Vagina (tissue), 2 donors: ENCODE measurements around the gene SMURF2. TPM values are rescaled to one million over a fixed set of nuclear protein-coding genes. Genes with fewer than 3 reads are reported as not detected.

Experiments
- DNase-seq, 2 donors: peaks; one replicate each; pipeline ENCODE4 v3.0.0-alpha.2; 2017; ENCODE audit errors: extremely low spot score in 2 of 2
- H3K27ac ChIP-seq: fragments of 200-600 bp; sonication (generic); one replicate; pipeline ENCODE4 v1.5.1; 2019
- H3K27me3 ChIP-seq: fragments of 200-600 bp; sonication (generic); one replicate; pipeline ENCODE4 v1.5.1; 2019
- H3K36me3 ChIP-seq, 2 donors: fragments of 200-600 bp; sonication (generic); one replicate each; pipeline ENCODE4 v1.5.1; 2017 to 2019
- H3K4me1 ChIP-seq: fragments of 200-600 bp; sonication (generic); one replicate; pipeline ENCODE4 v1.5.1; 2019
- H3K4me3 ChIP-seq, 2 donors: fragments of 200-600 bp; sonication (generic); 1 replicate in 1 of 2; 2 replicates in 1 of 2; pipeline ENCODE4 v1.5.1; 2016 to 2019
- H3K9me3 ChIP-seq: fragments of 200-600 bp; sonication (generic); one replicate; pipeline ENCODE4 v1.5.1; 2019
- CTCF ChIP-seq, 3 experiments: fragments of 450-650 bp in 2 of 3; fragments of 200-600 bp in 1 of 3; sonication (generic) in 1 of 3; IDR thresholded peaks; one replicate each; pipeline ENCODE4 v1.5.1; 2017 to 2019; ENCODE audit warnings: antibody characterized with exemption in 3 of 3, mild to moderate bottlenecking in 2 of 3, moderate library complexity in 2 of 3
- POLR2A ChIP-seq, 2 donors: fragments of 450-650 bp; IDR thresholded peaks; one replicate each; pipeline ENCODE4 v1.6.1; 2017; ENCODE audit warnings: antibody characterized with exemption in 2 of 2, mild to moderate bottlenecking in 2 of 2, moderate library complexity in 2 of 2
- POLR2AphosphoS5 ChIP-seq, 2 donors: sonication (generic); formaldehyde crosslinking; IDR thresholded peaks; one replicate each; pipeline ENCODE4 v1.9.0; 2017; ENCODE audit warnings: antibody characterized with exemption in 2 of 2, mild to moderate bottlenecking in 2 of 2, low read depth in 1 of 2; ENCODE audit not compliant: insufficient read depth in 1 of 2
- intact Hi-C: fragments of 100-400 bp; cut with DNase I; formaldehyde crosslinking; loops from one replicate; pipeline ENCODE4 v1.15.1; 2023
- total RNA-seq: library from RNA; depleted of rRNA; stranded (reverse); fragments of >200 nt; gene quantifications from one replicate; pipeline ENCODE4 v1.2.3, GENCODE V29; 2016

Gene SMURF2
- total RNA-seq, 1 donor from 2014 or later = 19.9 TPM

GRCh38 chr17:64506576-64507412 is 155.3 kb downstream of the SMURF2 start, which contains the start of gene CEP95:
CEP95 (plus strand) TSS chr17:64506977; CDS start chr17:64507098, 121 bp downstream.
- peak in 1 of 2 donors; percentile 70 for TF ChIP-seq POLR2A (IDR thresholded peaks at IDR 0.05)
- peak; percentile 55 to 96 for TF ChIP-seq POLR2AphosphoS5 (IDR thresholded peaks at IDR 0.05; ENCODE audit: insufficient read depth in 1 of 2, low read depth in 1 of 2)
- TF ChIP-seq CTCF (IDR thresholded peaks at IDR 0.05) = peak in 1 of 3 experiments; percentile 8

GRCh38 chr17:64506201-64506575 is 155.9 kb downstream of the SMURF2 start, which contains the start of gene DDX5:
DDX5 (minus strand) TSS chr17:64506289; CDS start chr17:64506119, 170 bp downstream.
- Histone ChIP-seq H3K4me1 (peaks cover 63% of the 10 kb centered on the region), H3K4me3 (peak within 1 kb of the TSS; percentile 76 to 89), H3K36me3 (peaks cover 5 to 48% of the 10 kb centered on the region in 2 donors), H3K9me3 (no peaks in the 10 kb centered on the region), H3K27ac (peak within 1 kb of the TSS; percentile 99), H3K27me3 (no peaks in the 10 kb centered on the region)
- TF ChIP-seq POLR2AphosphoS5 (IDR thresholded peaks at IDR 0.05; ENCODE audit: insufficient read depth in 1 of 2, low read depth in 1 of 2) (peak; percentile 21 to 81), CTCF (IDR thresholded peaks at IDR 0.05) (no peak), POLR2A (IDR thresholded peaks at IDR 0.05) (peak in 1 of 2 donors; percentile 96)
- DNase-seq = peak; percentile 98 to 99
- intact Hi-C loops = no loop called here

More at GRCh38 chr17:64506576-64507412, 155.3 kb downstream of the SMURF2 start, which contains the start of gene CEP95:
- Histone ChIP-seq H3K36me3 (peaks cover 4 to 46% of the 10 kb centered on the region in 2 donors), H3K4me1 (peaks cover 57% of the 10 kb centered on the region), H3K27ac (peak within 1 kb of the TSS; percentile 99), H3K9me3 (no peaks in the 10 kb centered on the region), H3K27me3 (no peaks in the 10 kb centered on the region), H3K4me3 (peak within 1 kb of the TSS; percentile 76 to 89)
- peak in 1 of 2 donors; percentile 98 for DNase-seq
- intact Hi-C loops = no loop called here

- Histone ChIP-seq H3K9me3 (no peaks in the 10 kb centered on the region), H3K27me3 (no peaks in the 10 kb centered on the region), H3K4me1 (peaks cover 69% of the 10 kb centered on the region), H3K36me3 (peaks cover 5 to 49% of the 10 kb centered on the region in 2 donors), H3K4me3 (peak overlapping the region; percentile 76 to 89), H3K27ac (peak overlapping the region; percentile 99)
- peak; percentile 86 to 91 for TF ChIP-seq POLR2AphosphoS5 (IDR thresholded peaks at IDR 0.05; ENCODE audit: insufficient read depth in 1 of 2, low read depth in 1 of 2)
- TF ChIP-seq POLR2A (IDR thresholded peaks at IDR 0.05) = peak in 1 of 2 donors; percentile 73
- no peak for TF ChIP-seq CTCF (IDR thresholded peaks at IDR 0.05)
- DNase-seq = peak in 1 of 2 donors; percentile 91
- intact Hi-C loops = no loop called here
Observed at GRCh38 chr17:64505340-64506200, 156.5 kb downstream of the SMURF2 start.

- DNase-seq = no peak
- Histone ChIP-seq H3K36me3 (peaks cover 12 to 49% of the 10 kb centered on the region in 2 donors), H3K27me3 (no peaks in the 10 kb centered on the region), H3K4me3 (peak overlapping the region; percentile 76 to 89), H3K4me1 (peaks cover 73% of the 10 kb centered on the region), H3K9me3 (no peaks in the 10 kb centered on the region), H3K27ac (peak overlapping the region; percentile 99)
- intact Hi-C loops = no loop called here
- no peak for TF ChIP-seq CTCF (IDR thresholded peaks at IDR 0.05)
- no peak for TF ChIP-seq POLR2A (IDR thresholded peaks at IDR 0.05)
- no peak for TF ChIP-seq POLR2AphosphoS5 (IDR thresholded peaks at IDR 0.05; ENCODE audit: insufficient read depth in 1 of 2, low read depth in 1 of 2)
Observed at GRCh38 chr17:64504769-64505339, 157.3 kb downstream of the SMURF2 start.
